DND-41 (cell line): Measurements from ENCODE around the gene TRPC4.

Experiments used
- ATAC-seq: fragments of 200-7000 bp; cut with Tn5 transposase; 3 replicates; pipeline ENCODE4 v1.9.1; 2021; ENCODE audit warnings: low read depth; ENCODE audit not compliant: insufficient read depth
- DNase-seq: peaks from one replicate; pipeline ENCODE4 v3.0.0-alpha.2; 2020
- H2AFZ ChIP-seq: 2 replicates; pipeline ENCODE4 v1.6.0; 2012; ENCODE audit warnings: low read depth, low read length
- H3K27ac ChIP-seq: 2 replicates; pipeline ENCODE4 v1.5.1; 2012; ENCODE audit warnings: low read length, inconsistent platforms
- H3K27me3 ChIP-seq: fragments of 200-600 bp; sonication (generic); 2 replicates; pipeline ENCODE4 v1.6.0; 2012; ENCODE audit warnings: low read length, mild to moderate bottlenecking, inconsistent platforms; ENCODE audit not compliant: insufficient read depth, poor library complexity
- H3K36me3 ChIP-seq: 2 replicates; pipeline ENCODE4 v1.5.1; 2012; ENCODE audit warnings: low read length, inconsistent platforms; ENCODE audit not compliant: insufficient read depth
- H3K4me1 ChIP-seq: 2 replicates; pipeline ENCODE4 v1.5.1; 2012; ENCODE audit warnings: mild to moderate bottlenecking, low read length; ENCODE audit not compliant: insufficient read depth
- H3K4me2 ChIP-seq: 2 replicates; pipeline ENCODE4 v1.6.0; 2012; ENCODE audit warnings: mild to moderate bottlenecking, moderate library complexity, low read length, inconsistent platforms; ENCODE audit not compliant: insufficient read depth
- H3K4me3 ChIP-seq, 2 experiments: fragments of 200-600 bp in 1 of 2; shearing (Covaris generic) in 1 of 2; 2 replicates each; pipeline ENCODE4 v1.5.1; 2012 to 2016; ENCODE audit warnings: inconsistent platforms in 2 of 2, low read length in 2 of 2, mild to moderate bottlenecking in 2 of 2, low read depth in 1 of 2, moderate library complexity in 1 of 2
- H3K79me2 ChIP-seq: 2 replicates; pipeline ENCODE4 v1.6.0; 2012; ENCODE audit warnings: low read length, inconsistent platforms; ENCODE audit not compliant: insufficient read depth
- H3K9ac ChIP-seq: 2 replicates; pipeline ENCODE4 v1.6.0; 2012; ENCODE audit warnings: low read depth, mild to moderate bottlenecking, inconsistent platforms, low read length, moderate library complexity
- H3K9me3 ChIP-seq: 2 replicates; pipeline ENCODE4 v1.5.1; 2012; ENCODE audit warnings: low read length, moderate library complexity, mild to moderate bottlenecking, inconsistent platforms; ENCODE audit not compliant: insufficient read depth, severe bottlenecking
- H4K20me1 ChIP-seq: 2 replicates; pipeline ENCODE4 v1.6.0; 2012; ENCODE audit warnings: low read length; ENCODE audit not compliant: insufficient read depth
- EZH2 ChIP-seq: IDR thresholded peaks from 3 replicates; pipeline ENCODE4 v1.6.1; 2012; ENCODE audit warnings: borderline replicate concordance, low read depth, mild to moderate bottlenecking, moderate library complexity, low read length, inconsistent platforms; ENCODE audit not compliant: severe bottlenecking
- TF ChIP-seq, protein P1 (sequence below): IDR thresholded peaks from 2 replicates; pipeline ENCODE4 v1.5.1; 2012; ENCODE audit warnings: borderline replicate concordance, low read length, moderate library complexity, mild to moderate bottlenecking; ENCODE audit not compliant: poor library complexity, severe bottlenecking; ENCODE audit errors: extremely low read depth

TRPC4 gene

DNA sequence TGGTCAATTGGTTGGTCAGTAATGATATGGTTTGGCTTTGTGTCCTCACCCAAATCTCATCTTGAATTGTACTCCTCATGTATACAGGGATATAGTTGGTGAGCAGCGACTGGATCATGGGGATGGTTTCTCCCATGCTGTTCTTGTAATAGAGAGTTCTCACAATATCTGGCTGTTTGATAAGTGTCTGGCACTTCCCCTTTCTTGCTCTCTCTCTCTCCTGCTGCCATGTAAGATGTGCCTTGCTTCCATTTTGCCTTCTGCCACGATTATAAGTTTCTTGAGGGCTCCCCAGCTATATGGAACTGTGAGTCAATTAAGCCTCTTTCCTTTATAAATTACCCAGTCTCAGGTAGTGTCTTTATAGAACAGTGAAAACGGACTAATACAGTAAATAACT lies 120.7 kb downstream of the TRPC4 start:
- ATAC-seq = no peak
- H3K27ac ChIP-seq = no peak overlapping the region
- H3K9ac ChIP-seq = no peak overlapping the region
- H4K20me1 ChIP-seq = no peaks in the 10 kb centered on the region
- H3K79me2 ChIP-seq = no peaks in the 10 kb centered on the region
- no peak for TF ChIP-seq EZH2
- TF ChIP-seq, protein P1, sequence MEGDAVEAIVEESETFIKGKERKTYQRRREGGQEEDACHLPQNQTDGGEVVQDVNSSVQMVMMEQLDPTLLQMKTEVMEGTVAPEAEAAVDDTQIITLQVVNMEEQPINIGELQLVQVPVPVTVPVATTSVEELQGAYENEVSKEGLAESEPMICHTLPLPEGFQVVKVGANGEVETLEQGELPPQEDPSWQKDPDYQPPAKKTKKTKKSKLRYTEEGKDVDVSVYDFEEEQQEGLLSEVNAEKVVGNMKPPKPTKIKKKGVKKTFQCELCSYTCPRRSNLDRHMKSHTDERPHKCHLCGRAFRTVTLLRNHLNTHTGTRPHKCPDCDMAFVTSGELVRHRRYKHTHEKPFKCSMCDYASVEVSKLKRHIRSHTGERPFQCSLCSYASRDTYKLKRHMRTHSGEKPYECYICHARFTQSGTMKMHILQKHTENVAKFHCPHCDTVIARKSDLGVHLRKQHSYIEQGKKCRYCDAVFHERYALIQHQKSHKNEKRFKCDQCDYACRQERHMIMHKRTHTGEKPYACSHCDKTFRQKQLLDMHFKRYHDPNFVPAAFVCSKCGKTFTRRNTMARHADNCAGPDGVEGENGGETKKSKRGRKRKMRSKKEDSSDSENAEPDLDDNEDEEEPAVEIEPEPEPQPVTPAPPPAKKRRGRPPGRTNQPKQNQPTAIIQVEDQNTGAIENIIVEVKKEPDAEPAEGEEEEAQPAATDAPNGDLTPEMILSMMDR = no peak
- no peak overlapping the region for H3K4me3 ChIP-seq
- no peak overlapping the region for H3K4me2 ChIP-seq
- H3K36me3 ChIP-seq = no peaks in the 10 kb centered on the region
- no peaks in the 10 kb centered on the region for H3K27me3 ChIP-seq
- no peak overlapping the region for H2AFZ ChIP-seq
- no peaks in the 10 kb centered on the region for H3K9me3 ChIP-seq
- no peak for DNase-seq
- H3K4me1 ChIP-seq = no peaks in the 10 kb centered on the region

DNA sequence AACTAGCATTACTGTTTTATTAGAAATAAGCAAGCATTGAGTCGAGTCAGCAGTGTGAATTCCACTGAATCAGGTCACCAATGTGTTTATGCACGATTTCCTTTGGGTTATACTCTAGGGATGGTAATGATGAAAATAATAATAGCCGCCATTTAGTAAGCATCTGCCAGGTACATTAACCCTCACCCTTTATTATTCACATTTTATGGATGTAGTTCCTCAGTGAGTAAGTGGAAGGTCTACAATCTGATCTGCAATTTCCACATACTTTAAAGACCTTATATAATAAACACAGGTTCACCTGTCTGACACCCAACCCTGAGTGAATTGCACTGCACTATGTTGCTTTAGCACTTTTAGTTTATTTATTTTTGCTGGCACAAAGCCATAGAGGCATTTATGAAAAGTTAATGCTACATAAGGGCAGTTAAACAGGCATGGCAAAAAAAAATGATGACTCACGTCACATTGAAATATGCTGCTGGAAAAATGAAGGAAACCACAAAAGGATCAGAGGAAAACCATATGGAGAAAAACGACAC lies 122.4 kb downstream of the TRPC4 start:
- Histone ChIP-seq H3K9ac (no peak overlapping the region), H3K9me3 (no peaks in the 10 kb centered on the region), H3K4me3 (no peak overlapping the region), H4K20me1 (no peaks in the 10 kb centered on the region), H2AFZ (no peak overlapping the region), H3K36me3 (no peaks in the 10 kb centered on the region), H3K27me3 (no peaks in the 10 kb centered on the region), H3K4me1 (no peaks in the 10 kb centered on the region), H3K79me2 (no peaks in the 10 kb centered on the region), H3K27ac (no peak overlapping the region), H3K4me2 (no peak overlapping the region)
- TF ChIP-seq, protein P1 = no peak
- no peak for TF ChIP-seq EZH2
- ATAC-seq (no peak), DNase-seq (no peak)

DNA sequence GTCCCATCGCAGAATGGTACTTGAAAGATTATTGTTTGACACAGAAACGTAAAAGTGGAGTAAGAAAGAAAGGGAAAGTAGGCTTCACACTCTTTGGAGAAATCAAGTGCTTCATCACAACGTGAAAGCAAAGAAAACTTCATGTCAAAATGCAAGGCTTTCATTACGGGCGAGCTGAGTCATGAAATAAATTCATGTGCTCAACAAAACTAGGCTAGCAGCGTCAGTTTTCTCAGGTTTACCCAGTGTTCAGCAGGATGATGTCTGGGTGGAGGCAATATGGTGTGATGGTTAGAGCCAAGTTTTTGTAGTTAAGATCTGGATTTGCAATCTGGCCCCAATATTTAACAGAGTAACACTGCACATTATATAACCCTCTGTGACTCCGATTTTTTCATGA lies 128.0 kb downstream of the TRPC4 start:
- ATAC-seq (no peak), DNase-seq (no peak)
- Histone ChIP-seq H3K27me3 (no peaks in the 10 kb centered on the region), H3K79me2 (no peaks in the 10 kb centered on the region), H4K20me1 (no peaks in the 10 kb centered on the region), H3K27ac (no peak overlapping the region), H3K4me1 (no peaks in the 10 kb centered on the region), H3K9ac (no peak overlapping the region), H3K9me3 (no peaks in the 10 kb centered on the region), H2AFZ (no peak overlapping the region), H3K4me3 (no peak overlapping the region), H3K36me3 (no peaks in the 10 kb centered on the region), H3K4me2 (no peak overlapping the region)
- no peak for TF ChIP-seq EZH2
- TF ChIP-seq, protein P1 = no peak

DNA sequence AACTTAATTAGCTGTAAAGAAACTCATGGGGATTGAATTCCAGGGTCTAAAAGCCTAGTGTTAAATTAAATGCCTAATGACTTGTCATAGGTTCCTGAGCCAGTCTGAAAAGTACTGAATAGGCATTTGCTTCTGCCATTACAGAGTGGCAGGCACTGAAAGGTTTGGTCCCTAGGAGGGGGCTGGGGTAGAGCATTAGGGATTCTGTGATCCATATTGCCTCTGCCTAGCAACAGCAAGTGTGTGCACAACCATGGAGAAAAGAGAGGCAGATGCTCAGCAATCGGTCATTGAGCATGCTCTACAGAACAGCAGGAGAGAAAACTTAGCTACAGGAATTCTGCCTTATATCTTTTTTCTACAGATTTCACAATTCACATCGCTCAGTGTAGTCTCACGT lies 133.5 kb downstream of the TRPC4 start:
- no peak overlapping the region for H3K4me3 ChIP-seq
- H3K4me2 ChIP-seq = no peak overlapping the region
- no peak overlapping the region for H3K9ac ChIP-seq
- no peaks in the 10 kb centered on the region for H3K79me2 ChIP-seq
- no peak for DNase-seq
- no peaks in the 10 kb centered on the region for H3K9me3 ChIP-seq
- ATAC-seq = no peak
- H4K20me1 ChIP-seq = no peaks in the 10 kb centered on the region
- no peak overlapping the region for H3K27ac ChIP-seq
- H3K4me1 ChIP-seq = no peaks in the 10 kb centered on the region
- H3K27me3 ChIP-seq = no peaks in the 10 kb centered on the region
- H3K36me3 ChIP-seq = no peaks in the 10 kb centered on the region
- TF ChIP-seq EZH2 = no peak
- TF ChIP-seq, protein P1 = no peak
- no peak overlapping the region for H2AFZ ChIP-seq
